PC-3 (cell line): Measurements from ENCODE around the gene FUT2. TPM values are rescaled to one million over a fixed set of nuclear protein-coding genes. Genes with fewer than 3 reads are reported as not detected.

ENCODE experiments used
- ATAC-seq: fragments of 200-7000 bp; cut with Tn5 transposase; 2 replicates; pipeline ENCODE4 v1.9.1; 2020; ENCODE audit warnings: mild to moderate bottlenecking, moderate library complexity
- Bru-seq: library from RNA; stranded (reverse); fragments of 400-500 nt; gene quantifications from one replicate; lab custom pipeline; 2021; lab: Mats Ljungman, UMichigan
- BruChase-seq, 2 experiments: library from RNA; stranded (reverse); fragments of 400-500 nt; gene quantifications; one replicate each; lab custom pipeline; 2021; lab: Mats Ljungman, UMichigan
- BruUV-seq: library from RNA; stranded (reverse); fragments of 400-500 nt; replicated peaks from 2 replicates; lab custom pipeline; 2021; lab: Mats Ljungman, UMichigan
- CTCF ChIA-PET: fragments of 300-600 bp; sonication (Branson Sonifier 250); formaldehyde crosslinking; loops from one replicate; lab custom pipeline; 2022; ENCODE audit warnings: antibody characterized with exemption; lab: Charles Lee
- POLR2A ChIA-PET: fragments of 300-600 bp; sonication (Branson Sonifier 250); formaldehyde crosslinking; loops from one replicate; lab custom pipeline; 2022; ENCODE audit warnings: antibody characterized with exemption; ENCODE audit not compliant: unreplicated experiment; lab: Charles Lee
- DNase-seq: peaks from one replicate; pipeline ENCODE4 v3.0.0-alpha.2; 2015
- H2AFZ ChIP-seq: fragments of 300-600 bp; sonication (generic); 2 replicates; pipeline ENCODE4 v1.6.0; 2016; ENCODE audit warnings: antibody characterized with exemption, low read length
- H3F3A ChIP-seq: fragments of 300-600 bp; sonication (generic); one replicate; pipeline ENCODE4 v1.6.0; 2017; ENCODE audit warnings: antibody characterized with exemption, low read length, control low read depth, mild to moderate bottlenecking; ENCODE audit not compliant: unreplicated experiment
- H3K27ac ChIP-seq: fragments of 300-600 bp; sonication (generic); 2 replicates; pipeline ENCODE4 v1.5.1; 2016; ENCODE audit warnings: mild to moderate bottlenecking, low read length
- H3K27me3 ChIP-seq: fragments of 300-600 bp; sonication (generic); 2 replicates; pipeline ENCODE4 v1.6.1; 2016; ENCODE audit warnings: low read length, mixed read lengths
- H3K36me3 ChIP-seq: fragments of 300-600 bp; sonication (generic); 2 replicates; pipeline ENCODE4 v1.6.1; 2016; ENCODE audit warnings: low read depth, mixed run types, low read length, mixed read lengths
- H3K4me1 ChIP-seq: fragments of 300-600 bp; sonication (generic); 2 replicates; pipeline ENCODE4 v1.5.1; 2016; ENCODE audit warnings: low read length; ENCODE audit not compliant: insufficient read depth
- H3K4me2 ChIP-seq: fragments of 300-600 bp; sonication (generic); 2 replicates; pipeline ENCODE4 v1.6.0; 2016; ENCODE audit warnings: low read length
- H3K4me3 ChIP-seq: fragments of 300-600 bp; sonication (generic); 2 replicates; pipeline ENCODE4 v1.5.1; 2016; ENCODE audit warnings: mild to moderate bottlenecking, low read length, mixed read lengths
- H3K79me2 ChIP-seq: fragments of 300-600 bp; sonication (generic); 2 replicates; pipeline ENCODE4 v1.6.1; 2017; ENCODE audit warnings: low read length, mixed read lengths
- H3K9ac ChIP-seq: fragments of 300-600 bp; sonication (generic); 2 replicates; pipeline ENCODE4 v1.6.0; 2016; ENCODE audit warnings: mild to moderate bottlenecking, low read length
- H3K9me2 ChIP-seq: fragments of 300-600 bp; sonication (generic); replicated peaks from 2 replicates; pipeline ENCODE4 v1.6.1; 2016; ENCODE audit warnings: mixed run types, low read length, mixed read lengths
- H3K9me3 ChIP-seq: fragments of 300-600 bp; sonication (generic); 2 replicates; pipeline ENCODE4 v1.6.1; 2016; ENCODE audit warnings: low read length, mixed read lengths
- H4K20me1 ChIP-seq: fragments of 300-600 bp; sonication (generic); 2 replicates; pipeline ENCODE4 v1.6.1; 2016; ENCODE audit warnings: low read length, mixed read lengths
- CTCF ChIP-seq: fragments of 300-600 bp; sonication (generic); conservative IDR thresholded peaks from 2 replicates; pipeline ENCODE4 v1.5.1; 2017; ENCODE audit warnings: antibody characterized with exemption, low read depth, mild to moderate bottlenecking, low read length
- EZH2 ChIP-seq: fragments of 300-600 bp; sonication (generic); IDR thresholded peaks from one replicate; pipeline ENCODE4 v1.6.1; 2017; ENCODE audit warnings: antibody characterized with exemption, mild to moderate bottlenecking, low read length; ENCODE audit not compliant: unreplicated experiment
- EZH2phosphoT487 ChIP-seq: fragments of 300-600 bp; sonication (generic); IDR thresholded peaks from 2 replicates; pipeline ENCODE4 v1.6.1; 2018; ENCODE audit warnings: mild to moderate bottlenecking, antibody characterized with exemption, low read length, borderline replicate concordance
- intact Hi-C: fragments of 100-400 bp; cut with micrococcal nuclease; formaldehyde crosslinking; loops from 2 replicates; pipeline ENCODE4 v1.9.0; 2023
- long read RNA-seq: library from polyadenylated mRNA; unstranded; transcript quantifications from one replicate; pipeline ENCODE4 v2.0.0, GENCODE V29; 2021; ENCODE audit not compliant: unreplicated experiment
- total RNA-seq: library from RNA; depleted of rRNA; stranded (reverse); fragments of >200 nt; gene quantifications from 2 replicates; pipeline ENCODE4 v1.2.3, GENCODE V29; 2014; rRNA removed

The FUT2 gene
- total RNA-seq (0.69 TPM in 1 of 2 replicates, not detected in the other), Bru-seq, nascent RNA (percentile 17 among the genes with signal in this experiment), BruChase-seq, experiment 1, labeled RNA remaining after a 6-hour chase (percentile 13 among the genes with signal in this experiment), BruChase-seq, experiment 2, labeled RNA remaining after a 2-hour chase (percentile 18 among the genes with signal in this experiment)
- long read RNA-seq, partial matches to known transcripts = 0 of 3 reads
- long read RNA-seq, other reads (novel, unspliced or antisense) = 3 of 3 reads

GRCh38 chr19:48695743-48696352, at the start of gene FUT2:
FUT2 (plus strand) TSS chr19:48695971; CDS start chr19:48702957, 6,986 bp downstream.
- no peaks in the 10 kb centered on the region for H3F3A ChIP-seq
- BruUV-seq = no TSS peak
- no peak within 1 kb of the TSS for H3K27ac ChIP-seq
- H3K27me3 ChIP-seq = no peaks in the 10 kb centered on the region
- CTCF ChIA-PET = no interaction called here
- H3K4me3 ChIP-seq = no peak within 1 kb of the TSS
- H3K9me3 ChIP-seq = no peaks in the 10 kb centered on the region
- intact Hi-C loops = no loop called here
- no peak within 1 kb of the TSS for H3K4me2 ChIP-seq
- H3K9me2 ChIP-seq = no peaks in the 10 kb centered on the region
- POLR2A ChIA-PET = no interaction called here
- ATAC-seq (no peak), DNase-seq (no peak)
- no peak within 1 kb of the TSS for H3K9ac ChIP-seq
- H2AFZ ChIP-seq = no peak within 1 kb of the TSS
- H4K20me1 ChIP-seq = no peaks in the 10 kb centered on the region
- no peaks in the 10 kb centered on the region for H3K79me2 ChIP-seq
- peaks cover 11% of the 10 kb centered on the region; the same call in 1 of the 2 replicates for H3K4me1 ChIP-seq
- TF ChIP-seq EZH2 = no peak
- TF ChIP-seq EZH2phosphoT487 = no peak
- no peak for TF ChIP-seq CTCF
- no peaks in the 10 kb centered on the region for H3K36me3 ChIP-seq

- ChIA-PET POLR2A (no interaction called here), CTCF (interaction anchor here (0.6 to 1.4 kb wide), 5 partner anchors 9 to 140 kb away, joined by 3 to 8 read pairs (median 5); partner anchors contain the start of gene DBP)
- peak within 1 kb of the TSS; percentile 96 for H2AFZ ChIP-seq
- no peaks in the 10 kb centered on the region for H4K20me1 ChIP-seq
- peak; percentile 81 for DNase-seq
- no peaks in the 10 kb centered on the region for H3K9me2 ChIP-seq
- H3K9ac ChIP-seq = peak within 1 kb of the TSS; percentile 30
- TF ChIP-seq EZH2phosphoT487 (no peak), CTCF (peak; percentile 69)
- BruUV-seq = no TSS peak
- H3K36me3 ChIP-seq = no peaks in the 10 kb centered on the region
- peak; percentile 84 for ATAC-seq
- H3K4me1 ChIP-seq = peaks cover 6% of the 10 kb centered on the region; the same call in 1 of the 2 replicates
- H3K79me2 ChIP-seq = no peaks in the 10 kb centered on the region
- no peaks in the 10 kb centered on the region for H3K27me3 ChIP-seq
- no peaks in the 10 kb centered on the region for H3F3A ChIP-seq
- intact Hi-C loops = loop anchor here (1.0 to 2.0 kb wide), 2 partner anchors 68 to 197 kb away; no protein-coding TSS in a partner anchor
- H3K4me2 ChIP-seq = peak within 1 kb of the TSS; percentile 92
- no peaks in the 10 kb centered on the region for H3K9me3 ChIP-seq
- H3K27ac ChIP-seq = no peak within 1 kb of the TSS
- peak within 1 kb of the TSS; percentile 70 for H3K4me3 ChIP-seq
Measured at GRCh38 chr19:48646001-48646721, 49.6 kb upstream of the FUT2 start, which contains the start of gene CA11. CA11 (minus strand) TSS chr19:48646187; CDS start chr19:48645632, 555 bp downstream.
